CD4-positive, alpha-beta memory T cell (primary cell): ENCODE measurements around the gene EIF5B. TPM values are rescaled to one million over a fixed set of nuclear protein-coding genes. Genes with fewer than 3 reads are reported as not detected.

Experiments used
- CTCF ChIA-PET: fragments of 350-600 bp; sonication (Branson Sonifier 250); formaldehyde crosslinking; loops from one replicate; lab custom pipeline; 2021; ENCODE audit warnings: inconsistent platforms; ENCODE audit not compliant: partially characterized antibody; lab: Charles Lee
- POLR2A ChIA-PET: fragments of 350-600 bp; sonication (Branson Sonifier 250); formaldehyde crosslinking; loops from one replicate; lab custom pipeline; 2021; ENCODE audit not compliant: partially characterized antibody; lab: Charles Lee
- DNase-seq, 5 donors: peaks; one replicate each; pipeline versions ENCODE4 v3.0.0 to v3.0.0-alpha.2; 2020 to 2022; ENCODE audit warnings: mixed read lengths in 1 of 5
- H3K27ac ChIP-seq: one replicate; pipeline ENCODE4 v1.7.0; 2013; ENCODE audit warnings: low read depth, low read length
- H3K27me3 ChIP-seq: 2 replicates; pipeline ENCODE4 v1.7.0; 2013; ENCODE audit warnings: mild to moderate bottlenecking, low read length, moderate library complexity; ENCODE audit not compliant: insufficient read depth
- H3K36me3 ChIP-seq: 2 replicates; pipeline ENCODE4 v1.7.0; 2013; ENCODE audit warnings: mild to moderate bottlenecking, low read length, moderate library complexity; ENCODE audit not compliant: insufficient read depth
- H3K4me1 ChIP-seq: 2 replicates; pipeline ENCODE4 v1.7.0; 2013; ENCODE audit warnings: mild to moderate bottlenecking, low read length, moderate library complexity; ENCODE audit not compliant: insufficient read depth
- H3K4me3 ChIP-seq, 2 donors: one replicate each; pipeline ENCODE4 v1.7.0; 2013; ENCODE audit warnings: low read length in 2 of 2, mild to moderate bottlenecking in 1 of 2
- H3K9me3 ChIP-seq, 2 donors: one replicate each; pipeline ENCODE4 v1.7.0; 2013; ENCODE audit warnings: low read length in 2 of 2, control low read depth in 1 of 2; ENCODE audit not compliant: control insufficient read depth in 1 of 2
- H3K27ac Mint-ChIP-seq, 7 donors: one replicate each; pipeline ENCODE4 v1.8.0; 2020 to 2021; ENCODE audit warnings: mixed read lengths in 7 of 7, mild to moderate bottlenecking in 6 of 7, inconsistent platforms in 3 of 7, moderate library complexity in 3 of 7
- H3K27me3 Mint-ChIP-seq, 2 donors: one replicate each; pipeline ENCODE4 v1.8.0; 2020 to 2021; ENCODE audit warnings: mixed read lengths in 2 of 2
- H3K36me3 Mint-ChIP-seq, 2 donors: one replicate each; pipeline ENCODE4 v1.8.0; 2020 to 2021; ENCODE audit warnings: mixed read lengths in 2 of 2, inconsistent platforms in 1 of 2, mild to moderate bottlenecking in 1 of 2
- H3K4me1 Mint-ChIP-seq, 4 donors: one replicate each; pipeline ENCODE4 v1.8.0; 2020 to 2021; ENCODE audit warnings: mixed read lengths in 4 of 4, mild to moderate bottlenecking in 1 of 4
- H3K4me3 Mint-ChIP-seq, 8 donors: one replicate each; pipeline ENCODE4 v1.8.0; 2020 to 2021; ENCODE audit warnings: mixed read lengths in 8 of 8, mild to moderate bottlenecking in 7 of 8, moderate library complexity in 6 of 8, inconsistent platforms in 3 of 8
- H3K9me3 Mint-ChIP-seq, 8 donors: one replicate each; pipeline ENCODE4 v1.8.0; 2020 to 2021; ENCODE audit warnings: mixed read lengths in 8 of 8, mild to moderate bottlenecking in 5 of 8, inconsistent platforms in 3 of 8, moderate library complexity in 1 of 8
- intact Hi-C: fragments of 100-400 bp; cut with micrococcal nuclease; formaldehyde crosslinking; loops from one replicate; pipeline ENCODE4 v1.15.1; 2023
- polyA plus RNA-seq, 2 donors: library from polyadenylated mRNA; unstranded; fragments of 300-500 nt; fragmentation: Illumina TruSeq; gene quantifications; one replicate each; pipeline ENCODE4 v1.2.3, GENCODE V29; 2021
- total RNA-seq, 2 experiments: library from RNA; stranded (reverse); gene quantifications; one replicate each; pipeline ENCODE4 v1.2.3, GENCODE V29; 2021

The EIF5B gene
- total and polyA plus RNA-seq, 4 experiments from 2014 or later, result 1.8 to 44.2 (median 26.4) TPM

GRCh38 chr2:99404797-99405669 is 67.8 kb downstream of the EIF5B start:
- ChIA-PET CTCF (no interaction called here), POLR2A (no interaction called here)
- Histone ChIP-seq H3K36me3 (peaks cover 36% of the 10 kb centered on the region), H3K4me3 (no peak overlapping the region), H3K9me3 (no peaks in the 10 kb centered on the region), H3K27ac (no peak overlapping the region), H3K4me1 (no peaks in the 10 kb centered on the region), H3K27me3 (no peaks in the 10 kb centered on the region)
- Mint-ChIP-seq H3K36me3 (peaks cover 33 to 70% of the 10 kb centered on the region in 2 donors), H3K27me3 (no peaks in the 10 kb centered on the region), H3K4me3 (no peak overlapping the region), H3K27ac (peak overlapping the region in 4 of 7 donors; percentile 9 to 55 (median 31)), H3K4me1 (peaks cover 0 to 6% (median 4%) of the 10 kb centered on the region in 4 donors), H3K9me3 (no peaks in the 10 kb centered on the region)
- intact Hi-C loops, result no loop called here
- no peak for DNase-seq

DNA sequence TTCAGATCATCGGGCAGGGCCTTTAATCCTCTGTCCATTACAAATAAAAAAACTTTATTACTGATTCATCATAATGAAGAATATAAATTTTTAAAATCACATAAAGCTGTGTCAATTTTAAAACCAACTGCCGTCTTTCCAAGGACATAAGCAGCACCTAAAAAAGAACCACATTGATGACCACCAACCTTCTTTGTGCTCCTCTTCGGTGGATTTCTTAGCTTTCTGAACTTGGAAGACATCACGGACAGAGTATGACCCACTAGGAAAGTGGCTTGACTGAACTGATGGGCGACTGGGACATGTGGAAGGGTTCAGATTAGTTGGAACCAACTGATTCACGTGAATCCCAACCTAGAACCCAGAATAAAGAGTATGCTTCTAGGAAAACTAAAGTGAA is 68.9 kb downstream of the EIF5B start:
- Histone ChIP-seq H3K4me1 (no peaks in the 10 kb centered on the region), H3K27me3 (no peaks in the 10 kb centered on the region), H3K27ac (no peak overlapping the region), H3K4me3 (no peak overlapping the region), H3K36me3 (peaks cover 41% of the 10 kb centered on the region), H3K9me3 (no peaks in the 10 kb centered on the region)
- ChIA-PET CTCF (no interaction called here), POLR2A (no interaction called here)
- Mint-ChIP-seq H3K4me1 (peaks cover 0 to 6% (median 4%) of the 10 kb centered on the region in 4 donors), H3K27ac (no peak overlapping the region), H3K27me3 (no peaks in the 10 kb centered on the region), H3K36me3 (peaks cover 30 to 66% of the 10 kb centered on the region in 2 donors), H3K9me3 (no peaks in the 10 kb centered on the region), H3K4me3 (no peak overlapping the region)
- DNase-seq, result no peak
- intact Hi-C loops, result no loop called here

- peaks cover 30% of the 10 kb centered on the region for H3K36me3 ChIP-seq
- peaks cover 11 to 58% of the 10 kb centered on the region in 2 donors for H3K36me3 Mint-ChIP-seq
Measured at GRCh38 chr2:99410276-99410675, 73.1 kb downstream of the EIF5B start.

DNA sequence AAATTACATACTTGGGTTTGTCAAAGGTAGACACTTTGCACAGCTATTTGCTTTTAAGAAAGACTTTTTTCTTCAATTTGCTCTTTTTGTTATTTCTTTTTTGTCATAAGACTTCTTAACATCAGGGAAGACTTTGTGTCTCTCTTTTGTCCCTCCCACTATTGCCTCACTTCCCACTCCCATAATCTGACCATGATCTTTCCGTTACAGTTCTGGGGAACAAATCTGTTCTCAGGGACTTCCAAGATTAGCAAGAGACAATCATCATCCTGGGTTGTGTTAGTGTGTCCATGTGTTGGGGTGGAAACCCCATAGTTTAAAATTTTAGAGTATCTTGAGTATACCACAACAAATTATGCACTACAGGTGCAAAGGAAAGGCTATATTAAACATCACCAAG is 77.4 kb downstream of the EIF5B start:
- Histone ChIP-seq H3K4me3 (no peak overlapping the region), H3K9me3 (no peaks in the 10 kb centered on the region), H3K36me3 (peaks cover 55% of the 10 kb centered on the region), H3K4me1 (no peaks in the 10 kb centered on the region), H3K27me3 (no peaks in the 10 kb centered on the region), H3K27ac (no peak overlapping the region)
- no peaks in the 10 kb centered on the region for H3K4me1 Mint-ChIP-seq
- H3K4me3 Mint-ChIP-seq, result no peak overlapping the region
- POLR2A ChIA-PET, result no interaction called here
- intact Hi-C loops, result no loop called here
- H3K9me3 Mint-ChIP-seq, result no peaks in the 10 kb centered on the region
- H3K27me3 Mint-ChIP-seq, result no peaks in the 10 kb centered on the region
- H3K27ac Mint-ChIP-seq, result peak overlapping the region in 3 of 7 donors; percentile 11 to 54 (median 28)
- CTCF ChIA-PET, result no interaction called here
- no peak for DNase-seq
- H3K36me3 Mint-ChIP-seq, result peaks cover 33 to 69% of the 10 kb centered on the region in 2 donors

More at GRCh38 chr2:99410276-99410675, 73.1 kb downstream of the EIF5B start:
- H3K4me1 ChIP-seq, result no peaks in the 10 kb centered on the region
- ChIA-PET CTCF (no interaction called here), POLR2A (no interaction called here)
- Mint-ChIP-seq H3K4me1 (no peaks in the 10 kb centered on the region), H3K27me3 (no peaks in the 10 kb centered on the region), H3K27ac (peak overlapping the region in 2 of 7 donors; percentile 15 to 52), H3K9me3 (no peaks in the 10 kb centered on the region), H3K4me3 (no peak overlapping the region)
- intact Hi-C loops, result no loop called here
- no peak overlapping the region for H3K4me3 ChIP-seq
- no peaks in the 10 kb centered on the region for H3K27me3 ChIP-seq
- no peak overlapping the region for H3K27ac ChIP-seq
- H3K9me3 ChIP-seq, result no peaks in the 10 kb centered on the region
- DNase-seq, result no peak

DNA sequence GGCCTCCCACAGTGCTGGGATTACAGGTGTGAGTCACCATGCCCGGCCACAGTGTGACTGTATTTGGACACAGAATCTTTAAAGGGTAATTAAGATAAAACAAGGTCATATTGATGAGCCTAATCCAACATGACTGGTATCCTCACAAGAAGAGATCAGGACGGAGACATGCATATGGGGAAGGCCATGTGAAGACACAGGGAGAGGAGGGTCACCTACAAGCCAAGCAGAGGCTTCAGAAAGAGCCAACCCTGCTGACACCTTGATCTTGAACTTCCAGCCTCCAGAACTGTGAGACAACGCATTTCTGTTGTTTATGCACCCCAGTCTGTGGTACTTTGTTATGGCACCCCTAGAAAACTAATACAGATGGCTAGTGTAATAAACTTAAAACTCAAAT is 80.2 kb downstream of the EIF5B start:
- Mint-ChIP-seq H3K27me3 (no peaks in the 10 kb centered on the region), H3K27ac (peak overlapping the region in 1 of 7 donors; percentile 61), H3K4me1 (peaks cover 0 to 1% (median 0%) of the 10 kb centered on the region in 4 donors), H3K9me3 (no peaks in the 10 kb centered on the region), H3K36me3 (peaks cover 47 to 86% of the 10 kb centered on the region in 2 donors), H3K4me3 (no peak overlapping the region)
- intact Hi-C loops, result no loop called here
- no peak overlapping the region for H3K4me3 ChIP-seq
- no peaks in the 10 kb centered on the region for H3K27me3 ChIP-seq
- H3K27ac ChIP-seq, result no peak overlapping the region
- peaks cover 61% of the 10 kb centered on the region for H3K36me3 ChIP-seq
- POLR2A ChIA-PET, result no interaction called here
- H3K4me1 ChIP-seq, result no peaks in the 10 kb centered on the region
- CTCF ChIA-PET, result no interaction called here
- no peaks in the 10 kb centered on the region for H3K9me3 ChIP-seq
- no peak for DNase-seq

DNA sequence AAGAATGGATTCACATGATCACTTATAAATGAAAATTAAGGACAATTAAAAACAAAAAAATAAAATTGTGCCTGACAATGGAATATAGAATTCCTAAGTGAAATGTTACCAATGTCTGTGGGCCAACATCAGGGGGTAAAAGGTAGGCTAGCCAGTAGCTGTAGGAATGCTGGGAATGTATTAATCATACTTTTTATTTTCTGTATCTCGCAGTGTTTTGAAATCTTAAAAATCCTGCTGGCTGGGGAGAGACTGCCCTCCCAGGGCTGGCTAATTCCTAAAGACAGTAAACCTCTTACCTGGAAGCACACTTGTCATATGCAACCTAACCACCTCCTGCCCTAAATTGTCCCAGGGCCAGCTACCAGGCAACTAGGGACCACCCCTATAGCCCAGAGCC is 82.8 kb downstream of the EIF5B start:
- H3K27me3 ChIP-seq, result no peaks in the 10 kb centered on the region
- Mint-ChIP-seq H3K36me3 (peaks cover 56 to 83% of the 10 kb centered on the region in 2 donors), H3K4me1 (peaks cover 0 to 1% (median 0%) of the 10 kb centered on the region in 4 donors), H3K27ac (peak overlapping the region in 3 of 7 donors; percentile 8 to 36 (median 13)), H3K27me3 (no peaks in the 10 kb centered on the region), H3K9me3 (no peaks in the 10 kb centered on the region), H3K4me3 (no peak overlapping the region)
- CTCF ChIA-PET, result no interaction called here
- H3K4me1 ChIP-seq, result no peaks in the 10 kb centered on the region
- no peak overlapping the region for H3K27ac ChIP-seq
- peaks cover 62% of the 10 kb centered on the region for H3K36me3 ChIP-seq
- no peak overlapping the region for H3K4me3 ChIP-seq
- POLR2A ChIA-PET, result no interaction called here
- DNase-seq, result no peak
- H3K9me3 ChIP-seq, result no peaks in the 10 kb centered on the region
- intact Hi-C loops, result no loop called here

DNA sequence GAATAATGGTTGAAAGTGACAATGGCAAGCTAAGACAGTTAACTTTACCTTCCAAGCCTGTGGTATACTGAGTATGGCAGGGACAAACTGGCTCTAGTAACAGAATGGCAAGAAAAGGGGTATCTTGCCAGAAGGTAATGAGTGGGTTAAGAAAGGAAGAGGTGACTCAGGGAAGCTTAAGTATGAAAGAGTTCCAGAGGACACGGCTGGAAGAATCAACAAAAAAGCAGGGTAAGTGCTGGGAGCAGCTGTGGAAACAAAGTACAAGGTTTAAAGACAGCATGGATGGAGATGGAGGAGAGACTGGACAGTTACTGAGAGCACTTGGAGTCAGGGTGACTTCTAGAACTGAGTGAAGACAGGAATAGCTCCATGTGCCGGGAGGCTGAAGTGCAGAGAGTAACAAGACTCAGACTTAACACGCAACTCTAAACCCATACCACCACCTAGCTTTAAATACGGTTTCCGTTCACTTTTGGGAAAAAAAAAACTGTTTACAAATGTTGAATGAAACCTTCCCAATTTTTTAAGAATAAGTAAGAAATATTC is 83.6 kb downstream of the EIF5B start:
- H3K4me3 ChIP-seq, result no peak overlapping the region
- no peak overlapping the region for H3K27ac ChIP-seq
- H3K27ac Mint-ChIP-seq, result peak overlapping the region in 1 of 7 donors; percentile 58
- H3K4me1 Mint-ChIP-seq, result peaks cover 0 to 1% (median 0%) of the 10 kb centered on the region in 4 donors
- no peaks in the 10 kb centered on the region for H3K9me3 ChIP-seq
- intact Hi-C loops, result no loop called here
- DNase-seq, result no peak
- peaks cover 54% of the 10 kb centered on the region for H3K36me3 ChIP-seq
- CTCF ChIA-PET, result interaction anchor here (1.0 kb wide), 1 partner anchor 14 kb away, joined by 3 read pairs; no protein-coding TSS in a partner anchor
- H3K36me3 Mint-ChIP-seq, result peaks cover 51 to 81% of the 10 kb centered on the region in 2 donors
- H3K4me3 Mint-ChIP-seq, result no peak overlapping the region
- H3K27me3 Mint-ChIP-seq, result no peaks in the 10 kb centered on the region
- H3K4me1 ChIP-seq, result no peaks in the 10 kb centered on the region
- H3K27me3 ChIP-seq, result no peaks in the 10 kb centered on the region
- POLR2A ChIA-PET, result interaction anchor here (1.2 kb wide), 1 partner anchor 21 kb away, joined by 3 read pairs; no protein-coding TSS in a partner anchor
- no peaks in the 10 kb centered on the region for H3K9me3 Mint-ChIP-seq
